GM23338 (cell line): ENCODE data around the gene LIMA1. TPM values are rescaled to one million over a fixed set of nuclear protein-coding genes. Genes with fewer than 3 reads are reported as not detected.

Source experiments
- ATAC-seq: fragments of 200-7000 bp; cut with Tn5 transposase; 3 replicates; pipeline ENCODE4 v1.9.1; 2020
- DNase-seq: peaks from one replicate; pipeline ENCODE4 v3.0.0-alpha.2; 2015; ENCODE audit warnings: low spot score
- H2AFZ ChIP-seq: fragments of 200-600 bp; sonication (generic); 2 replicates; pipeline ENCODE4 v1.8.0; 2016; ENCODE audit warnings: antibody characterized with exemption, mild to moderate bottlenecking, moderate library complexity
- H3F3A ChIP-seq: fragments of 200-600 bp; sonication (generic); replicated peaks from 2 replicates; pipeline ENCODE4 v1.8.0; 2017; ENCODE audit warnings: antibody characterized with exemption, mixed run types, low read depth
- H3K27ac ChIP-seq: fragments of 200-600 bp; sonication (generic); 2 replicates; pipeline ENCODE4 v1.6.1; 2016; ENCODE audit warnings: low read depth
- H3K27me3 ChIP-seq: fragments of 200-600 bp; sonication (generic); 2 replicates; pipeline ENCODE4 v1.8.0; 2016; ENCODE audit warnings: mild to moderate bottlenecking, mixed run types, moderate library complexity; ENCODE audit not compliant: insufficient read depth
- H3K36me3 ChIP-seq: fragments of 200-600 bp; sonication (generic); 2 replicates; pipeline ENCODE4 v1.8.0; 2016; ENCODE audit warnings: mild to moderate bottlenecking; ENCODE audit not compliant: insufficient read depth
- H3K4me1 ChIP-seq: fragments of 200-600 bp; sonication (generic); 2 replicates; pipeline ENCODE4 v1.8.0; 2016; ENCODE audit warnings: mild to moderate bottlenecking, moderate library complexity; ENCODE audit not compliant: insufficient read depth
- H3K4me2 ChIP-seq: fragments of 200-600 bp; sonication (generic); 2 replicates; pipeline ENCODE4 v1.7.1; 2017; ENCODE audit warnings: mixed run types
- H3K4me3 ChIP-seq: fragments of 200-600 bp; sonication (generic); 2 replicates; pipeline ENCODE4 v1.6.1; 2016; ENCODE audit warnings: mixed run types
- H3K79me2 ChIP-seq: fragments of 200-600 bp; sonication (generic); replicated peaks from 2 replicates; pipeline ENCODE4 v1.8.0; 2017; ENCODE audit warnings: mild to moderate bottlenecking; ENCODE audit not compliant: insufficient read depth
- H3K9me2 ChIP-seq: fragments of 200-600 bp; sonication (generic); 2 replicates; pipeline ENCODE4 v1.8.0; 2017; ENCODE audit not compliant: insufficient read depth
- H4K20me1 ChIP-seq: fragments of 200-600 bp; sonication (generic); replicated peaks from 2 replicates; pipeline ENCODE4 v1.8.0; 2017; ENCODE audit warnings: mild to moderate bottlenecking; ENCODE audit not compliant: insufficient read depth
- H3K27ac Mint-ChIP-seq: 2 replicates; pipeline ENCODE4 v1.8.0; 2020; ENCODE audit warnings: inconsistent platforms, mild to moderate bottlenecking, moderate library complexity, mixed read lengths
- H3K27me3 Mint-ChIP-seq: 3 replicates; pipeline ENCODE4 v1.8.0; 2022; ENCODE audit warnings: low read depth, mild to moderate bottlenecking, moderate library complexity, mixed read lengths, inconsistent platforms; ENCODE audit not compliant: insufficient read depth, poor library complexity
- H3K36me3 Mint-ChIP-seq: 3 replicates; pipeline ENCODE4 v1.8.0; 2021; ENCODE audit warnings: low read depth, mild to moderate bottlenecking, inconsistent platforms, moderate library complexity, mixed read lengths
- H3K4me1 Mint-ChIP-seq: 3 replicates; pipeline ENCODE4 v1.8.0; 2020; ENCODE audit warnings: mild to moderate bottlenecking, inconsistent platforms, mixed read lengths
- H3K4me3 Mint-ChIP-seq: 3 replicates; pipeline ENCODE4 v1.8.0; 2021; ENCODE audit warnings: moderate library complexity, mild to moderate bottlenecking, inconsistent platforms, mixed read lengths
- H3K9me3 Mint-ChIP-seq: 3 replicates; pipeline ENCODE4 v1.8.0; 2020; ENCODE audit warnings: moderate library complexity, mild to moderate bottlenecking, inconsistent platforms, mixed read lengths
- CREB1 ChIP-seq: fragments of 250-450 bp; sonication (Bioruptor Pico); IDR thresholded peaks from 2 replicates; pipeline ENCODE4 v1.5.0; 2020; ENCODE audit warnings: low read depth, mild to moderate bottlenecking, moderate library complexity
- EZH2phosphoT487 ChIP-seq: fragments of 200-600 bp; sonication (generic); IDR thresholded peaks from one replicate; pipeline ENCODE4 v1.8.1; 2018; ENCODE audit warnings: antibody characterized with exemption; ENCODE audit not compliant: unreplicated experiment
- JUNB ChIP-seq: IDR thresholded peaks from one replicate; pipeline ENCODE4 v1.6.1; 2016; ENCODE audit warnings: antibody characterized with exemption; ENCODE audit not compliant: unreplicated experiment
- NANOG ChIP-seq: IDR thresholded peaks from 2 replicates; pipeline ENCODE4 v1.6.1; 2016; ENCODE audit warnings: antibody characterized with exemption, borderline replicate concordance
- POLR2AphosphoS5 ChIP-seq: IDR thresholded peaks from 2 replicates; pipeline ENCODE4 v1.6.1; 2016; ENCODE audit warnings: antibody characterized with exemption, low read depth
- ZNF331 ChIP-seq: fragments of 250-450 bp; sonication (Bioruptor Pico); IDR thresholded peaks from 2 replicates; pipeline ENCODE4 v1.5.0; 2020; ENCODE audit warnings: low read depth, mild to moderate bottlenecking, moderate library complexity
- polyA plus RNA-seq: library from polyadenylated mRNA; unstranded; fragments of >200 nt; fragmentation: Nextera tagmentation; extraction: Ambion mirVana; gene quantifications from 2 replicates; pipeline ENCODE4 v1.2.1, GENCODE V29; 2016
- total RNA-seq: library from RNA; depleted of rRNA; stranded (reverse); fragments of >200 nt; shearing (Covaris generic); gene quantifications from 2 replicates; pipeline ENCODE4 v1.2.3, GENCODE V29; 2014
- TF ChIP-seq, protein P1 (sequence below): IDR thresholded peaks from 2 replicates; pipeline ENCODE4 v1.6.1; 2016; ENCODE audit warnings: antibody characterized with exemption
- TF ChIP-seq, protein P2 (sequence below), 2 experiments: fragments of 200-600 bp in 1 of 2; sonication (generic) in 1 of 2; conservative IDR thresholded peaks; 2 replicates each; pipeline versions ENCODE4 v1.5.1 to v1.6.1; 2016 to 2017; ENCODE audit warnings: antibody characterized with exemption in 2 of 2, low read depth in 2 of 2, mild to moderate bottlenecking in 2 of 2, moderate library complexity in 1 of 2
- TF ChIP-seq, protein P3 (sequence below): fragments of 250-450 bp; sonication (Bioruptor Pico); IDR thresholded peaks from 2 replicates; pipeline ENCODE4 v1.5.0; 2020; ENCODE audit warnings: mild to moderate bottlenecking, moderate library complexity
- TF ChIP-seq, protein P4 (sequence below): IDR thresholded peaks from one replicate; pipeline ENCODE4 v1.6.1; 2018; ENCODE audit warnings: antibody characterized with exemption; ENCODE audit not compliant: unreplicated experiment

LIMA1 gene
- total and polyA plus RNA-seq, 2 experiments from 2014 or later: 27.7 to 29.6 TPM

- peak; percentile 80 for DNase-seq
Measured at GRCh38 chr12:50222275-50222783, 61.0 kb downstream of the LIMA1 start.

More at GRCh38 chr12:50222275-50222783, 61.0 kb downstream of the LIMA1 start:
- TF ChIP-seq ZNF331 (CRISPR knock-in tag) (no peak), NANOG (no peak), JUNB (no peak), CREB1 (CRISPR knock-in tag) (no peak), EZH2phosphoT487 (no peak), POLR2AphosphoS5 (peak; percentile 76)
- TF ChIP-seq, protein P1, sequence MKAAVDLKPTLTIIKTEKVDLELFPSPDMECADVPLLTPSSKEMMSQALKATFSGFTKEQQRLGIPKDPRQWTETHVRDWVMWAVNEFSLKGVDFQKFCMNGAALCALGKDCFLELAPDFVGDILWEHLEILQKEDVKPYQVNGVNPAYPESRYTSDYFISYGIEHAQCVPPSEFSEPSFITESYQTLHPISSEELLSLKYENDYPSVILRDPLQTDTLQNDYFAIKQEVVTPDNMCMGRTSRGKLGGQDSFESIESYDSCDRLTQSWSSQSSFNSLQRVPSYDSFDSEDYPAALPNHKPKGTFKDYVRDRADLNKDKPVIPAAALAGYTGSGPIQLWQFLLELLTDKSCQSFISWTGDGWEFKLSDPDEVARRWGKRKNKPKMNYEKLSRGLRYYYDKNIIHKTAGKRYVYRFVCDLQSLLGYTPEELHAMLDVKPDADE: peak; percentile 34; the same call in 1 of the 2 replicates
- TF ChIP-seq, protein P2, sequence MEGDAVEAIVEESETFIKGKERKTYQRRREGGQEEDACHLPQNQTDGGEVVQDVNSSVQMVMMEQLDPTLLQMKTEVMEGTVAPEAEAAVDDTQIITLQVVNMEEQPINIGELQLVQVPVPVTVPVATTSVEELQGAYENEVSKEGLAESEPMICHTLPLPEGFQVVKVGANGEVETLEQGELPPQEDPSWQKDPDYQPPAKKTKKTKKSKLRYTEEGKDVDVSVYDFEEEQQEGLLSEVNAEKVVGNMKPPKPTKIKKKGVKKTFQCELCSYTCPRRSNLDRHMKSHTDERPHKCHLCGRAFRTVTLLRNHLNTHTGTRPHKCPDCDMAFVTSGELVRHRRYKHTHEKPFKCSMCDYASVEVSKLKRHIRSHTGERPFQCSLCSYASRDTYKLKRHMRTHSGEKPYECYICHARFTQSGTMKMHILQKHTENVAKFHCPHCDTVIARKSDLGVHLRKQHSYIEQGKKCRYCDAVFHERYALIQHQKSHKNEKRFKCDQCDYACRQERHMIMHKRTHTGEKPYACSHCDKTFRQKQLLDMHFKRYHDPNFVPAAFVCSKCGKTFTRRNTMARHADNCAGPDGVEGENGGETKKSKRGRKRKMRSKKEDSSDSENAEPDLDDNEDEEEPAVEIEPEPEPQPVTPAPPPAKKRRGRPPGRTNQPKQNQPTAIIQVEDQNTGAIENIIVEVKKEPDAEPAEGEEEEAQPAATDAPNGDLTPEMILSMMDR (conservative IDR thresholded peaks at IDR 0.05; ENCODE audit: low read depth in 2 of 2): peak in 1 of 2 experiments; percentile 19; a peak in 1 of 4 replicates
- TF ChIP-seq, protein P3, sequence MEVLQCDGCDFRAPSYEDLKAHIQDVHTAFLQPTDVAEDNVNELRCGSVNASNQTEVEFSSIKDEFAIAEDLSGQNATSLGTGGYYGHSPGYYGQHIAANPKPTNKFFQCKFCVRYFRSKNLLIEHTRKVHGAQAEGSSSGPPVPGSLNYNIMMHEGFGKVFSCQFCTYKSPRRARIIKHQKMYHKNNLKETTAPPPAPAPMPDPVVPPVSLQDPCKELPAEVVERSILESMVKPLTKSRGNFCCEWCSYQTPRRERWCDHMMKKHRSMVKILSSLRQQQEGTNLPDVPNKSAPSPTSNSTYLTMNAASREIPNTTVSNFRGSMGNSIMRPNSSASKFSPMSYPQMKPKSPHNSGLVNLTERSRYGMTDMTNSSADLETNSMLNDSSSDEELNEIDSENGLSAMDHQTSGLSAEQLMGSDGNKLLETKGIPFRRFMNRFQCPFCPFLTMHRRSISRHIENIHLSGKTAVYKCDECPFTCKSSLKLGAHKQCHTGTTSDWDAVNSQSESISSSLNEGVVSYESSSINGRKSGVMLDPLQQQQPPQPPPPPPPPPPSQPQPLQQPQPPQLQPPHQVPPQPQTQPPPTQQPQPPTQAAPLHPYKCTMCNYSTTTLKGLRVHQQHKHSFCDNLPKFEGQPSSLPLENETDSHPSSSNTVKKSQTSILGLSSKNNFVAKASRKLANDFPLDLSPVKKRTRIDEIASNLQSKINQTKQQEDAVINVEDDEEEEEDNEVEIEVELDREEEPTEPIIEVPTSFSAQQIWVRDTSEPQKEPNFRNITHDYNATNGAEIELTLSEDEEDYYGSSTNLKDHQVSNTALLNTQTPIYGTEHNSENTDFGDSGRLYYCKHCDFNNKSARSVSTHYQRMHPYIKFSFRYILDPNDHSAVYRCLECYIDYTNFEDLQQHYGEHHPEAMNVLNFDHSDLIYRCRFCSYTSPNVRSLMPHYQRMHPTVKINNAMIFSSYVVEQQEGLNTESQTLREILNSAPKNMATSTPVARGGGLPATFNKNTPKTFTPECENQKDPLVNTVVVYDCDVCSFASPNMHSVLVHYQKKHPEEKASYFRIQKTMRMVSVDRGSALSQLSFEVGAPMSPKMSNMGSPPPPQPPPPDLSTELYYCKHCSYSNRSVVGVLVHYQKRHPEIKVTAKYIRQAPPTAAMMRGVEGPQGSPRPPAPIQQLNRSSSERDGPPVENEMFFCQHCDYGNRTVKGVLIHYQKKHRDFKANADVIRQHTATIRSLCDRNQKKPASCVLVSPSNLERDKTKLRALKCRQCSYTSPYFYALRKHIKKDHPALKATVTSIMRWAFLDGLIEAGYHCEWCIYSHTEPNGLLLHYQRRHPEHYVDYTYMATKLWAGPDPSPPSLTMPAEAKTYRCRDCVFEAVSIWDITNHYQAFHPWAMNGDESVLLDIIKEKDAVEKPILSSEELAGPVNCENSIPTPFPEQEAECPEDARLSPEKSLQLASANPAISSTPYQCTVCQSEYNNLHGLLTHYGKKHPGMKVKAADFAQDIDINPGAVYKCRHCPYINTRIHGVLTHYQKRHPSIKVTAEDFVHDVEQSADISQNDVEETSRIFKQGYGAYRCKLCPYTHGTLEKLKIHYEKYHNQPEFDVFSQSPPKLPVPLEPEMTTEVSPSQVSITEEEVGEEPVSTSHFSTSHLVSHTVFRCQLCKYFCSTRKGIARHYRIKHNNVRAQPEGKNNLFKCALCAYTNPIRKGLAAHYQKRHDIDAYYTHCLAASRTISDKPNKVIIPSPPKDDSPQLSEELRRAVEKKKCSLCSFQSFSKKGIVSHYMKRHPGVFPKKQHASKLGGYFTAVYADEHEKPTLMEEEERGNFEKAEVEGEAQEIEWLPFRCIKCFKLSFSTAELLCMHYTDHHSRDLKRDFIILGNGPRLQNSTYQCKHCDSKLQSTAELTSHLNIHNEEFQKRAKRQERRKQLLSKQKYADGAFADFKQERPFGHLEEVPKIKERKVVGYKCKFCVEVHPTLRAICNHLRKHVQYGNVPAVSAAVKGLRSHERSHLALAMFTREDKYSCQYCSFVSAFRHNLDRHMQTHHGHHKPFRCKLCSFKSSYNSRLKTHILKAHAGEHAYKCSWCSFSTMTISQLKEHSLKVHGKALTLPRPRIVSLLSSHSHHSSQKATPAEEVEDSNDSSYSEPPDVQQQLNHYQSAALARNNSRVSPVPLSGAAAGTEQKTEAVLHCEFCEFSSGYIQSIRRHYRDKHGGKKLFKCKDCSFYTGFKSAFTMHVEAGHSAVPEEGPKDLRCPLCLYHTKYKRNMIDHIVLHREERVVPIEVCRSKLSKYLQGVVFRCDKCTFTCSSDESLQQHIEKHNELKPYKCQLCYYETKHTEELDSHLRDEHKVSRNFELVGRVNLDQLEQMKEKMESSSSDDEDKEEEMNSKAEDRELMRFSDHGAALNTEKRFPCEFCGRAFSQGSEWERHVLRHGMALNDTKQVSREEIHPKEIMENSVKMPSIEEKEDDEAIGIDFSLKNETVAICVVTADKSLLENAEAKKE (CRISPR knock-in tag): no peak
- TF ChIP-seq, protein P4, sequence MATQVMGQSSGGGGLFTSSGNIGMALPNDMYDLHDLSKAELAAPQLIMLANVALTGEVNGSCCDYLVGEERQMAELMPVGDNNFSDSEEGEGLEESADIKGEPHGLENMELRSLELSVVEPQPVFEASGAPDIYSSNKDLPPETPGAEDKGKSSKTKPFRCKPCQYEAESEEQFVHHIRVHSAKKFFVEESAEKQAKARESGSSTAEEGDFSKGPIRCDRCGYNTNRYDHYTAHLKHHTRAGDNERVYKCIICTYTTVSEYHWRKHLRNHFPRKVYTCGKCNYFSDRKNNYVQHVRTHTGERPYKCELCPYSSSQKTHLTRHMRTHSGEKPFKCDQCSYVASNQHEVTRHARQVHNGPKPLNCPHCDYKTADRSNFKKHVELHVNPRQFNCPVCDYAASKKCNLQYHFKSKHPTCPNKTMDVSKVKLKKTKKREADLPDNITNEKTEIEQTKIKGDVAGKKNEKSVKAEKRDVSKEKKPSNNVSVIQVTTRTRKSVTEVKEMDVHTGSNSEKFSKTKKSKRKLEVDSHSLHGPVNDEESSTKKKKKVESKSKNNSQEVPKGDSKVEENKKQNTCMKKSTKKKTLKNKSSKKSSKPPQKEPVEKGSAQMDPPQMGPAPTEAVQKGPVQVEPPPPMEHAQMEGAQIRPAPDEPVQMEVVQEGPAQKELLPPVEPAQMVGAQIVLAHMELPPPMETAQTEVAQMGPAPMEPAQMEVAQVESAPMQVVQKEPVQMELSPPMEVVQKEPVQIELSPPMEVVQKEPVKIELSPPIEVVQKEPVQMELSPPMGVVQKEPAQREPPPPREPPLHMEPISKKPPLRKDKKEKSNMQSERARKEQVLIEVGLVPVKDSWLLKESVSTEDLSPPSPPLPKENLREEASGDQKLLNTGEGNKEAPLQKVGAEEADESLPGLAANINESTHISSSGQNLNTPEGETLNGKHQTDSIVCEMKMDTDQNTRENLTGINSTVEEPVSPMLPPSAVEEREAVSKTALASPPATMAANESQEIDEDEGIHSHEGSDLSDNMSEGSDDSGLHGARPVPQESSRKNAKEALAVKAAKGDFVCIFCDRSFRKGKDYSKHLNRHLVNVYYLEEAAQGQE: no peak
- Histone ChIP-seq H3F3A (no peaks in the 10 kb centered on the region), H3K9me2 (no peaks in the 10 kb centered on the region), H3K36me3 (no peaks in the 10 kb centered on the region), H3K79me2 (peaks cover 45% of the 10 kb centered on the region), H3K27me3 (no peaks in the 10 kb centered on the region), H3K4me2 (peak overlapping the region; percentile 85), H2AFZ (no peak overlapping the region), H3K27ac (peak overlapping the region; percentile 76), H4K20me1 (no peaks in the 10 kb centered on the region), H3K4me3 (peak overlapping the region; percentile 60), H3K4me1 (peaks cover 15% of the 10 kb centered on the region)
- Mint-ChIP-seq H3K27me3 (peaks cover 6% of the 10 kb centered on the region), H3K36me3 (peaks cover 8% of the 10 kb centered on the region; the same call in 2 of the 3 replicates), H3K4me3 (no peak overlapping the region), H3K9me3 (no peaks in the 10 kb centered on the region), H3K4me1 (peaks cover 13% of the 10 kb centered on the region), H3K27ac (no peak overlapping the region)
- peak; percentile 90 for ATAC-seq
